NCI-H2029 treated with DMSO at 0.1 percent for 48 hours (cell line): Measurements from ENCODE around the gene UPB1.

Source experiments
- DNase-seq: peaks from one replicate; lab custom pipeline; 2025; lab: John Stamatoyannopoulos, UW

The UPB1 gene

GRCh38 chr22:24494528-24495364 lies at the start of gene UPB1:
Gene UPB1, plus strand, starts transcription at chr22:24495332. Its CDS starts 72 bp downstream, at chr22:24495404.
- DNase-seq, result no peak

GRCh38 chr22:24445481-24446259 lies 49.5 kb upstream of the UPB1 start:
- no peak for DNase-seq

DNA sequence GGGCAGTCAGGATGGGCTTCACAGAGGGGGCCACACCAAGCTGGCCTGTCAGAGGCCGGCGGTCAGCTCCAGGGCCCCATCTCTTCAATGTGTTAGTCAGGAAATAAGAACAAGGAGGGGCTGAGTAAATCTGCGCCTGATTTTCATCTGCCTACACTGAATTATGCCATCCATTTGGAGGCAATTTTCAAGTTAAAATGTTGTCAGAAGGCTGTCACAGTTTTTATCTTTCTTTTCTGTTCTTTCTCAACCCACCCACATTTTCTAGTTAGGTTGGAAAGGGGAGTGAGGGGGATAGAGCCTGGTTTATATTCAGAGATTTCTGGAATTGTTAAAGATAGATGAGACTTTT lies 48.9 kb upstream of the UPB1 start:
- DNase-seq, result no peak

DNA sequence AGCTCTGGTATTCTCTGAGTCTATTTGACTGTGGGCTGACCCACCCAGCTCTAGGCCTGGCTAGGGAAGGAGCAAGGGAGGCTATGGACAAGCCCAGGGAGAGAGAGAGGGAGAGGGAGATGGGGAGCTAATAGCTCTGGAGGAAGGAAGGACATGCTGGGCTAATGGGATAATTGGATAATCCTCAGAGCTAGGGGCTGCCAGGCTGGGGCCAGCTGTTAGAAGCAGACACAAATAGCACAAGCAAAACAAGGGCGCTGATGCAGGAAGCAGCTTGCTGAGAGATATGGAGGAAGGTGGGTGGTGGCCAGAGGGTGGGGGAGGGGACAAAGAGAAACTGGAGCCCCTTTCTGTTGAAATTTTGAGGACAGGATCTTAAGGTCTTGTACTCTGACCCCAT lies 44.5 kb upstream of the UPB1 start:
- no peak for DNase-seq

DNA sequence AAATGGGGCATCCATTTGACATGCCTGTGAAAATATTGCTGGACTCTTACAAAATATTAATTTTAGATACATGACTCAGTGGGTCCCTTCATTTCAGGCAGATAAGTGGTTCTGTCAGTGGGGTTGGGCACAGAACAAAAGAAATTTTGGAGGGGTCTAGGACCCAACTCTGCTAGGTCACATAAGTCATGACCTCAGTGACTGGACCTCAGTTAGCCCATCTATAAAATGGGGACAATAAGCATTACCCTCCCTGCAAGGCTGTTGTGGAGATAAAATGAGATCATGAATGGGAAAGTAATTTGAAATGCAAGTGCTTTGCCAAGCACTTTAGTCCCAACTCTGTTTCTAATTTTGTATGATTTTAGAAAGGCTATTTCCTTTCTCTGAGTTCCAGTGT lies 44.0 kb upstream of the UPB1 start:
- no peak for DNase-seq

DNA sequence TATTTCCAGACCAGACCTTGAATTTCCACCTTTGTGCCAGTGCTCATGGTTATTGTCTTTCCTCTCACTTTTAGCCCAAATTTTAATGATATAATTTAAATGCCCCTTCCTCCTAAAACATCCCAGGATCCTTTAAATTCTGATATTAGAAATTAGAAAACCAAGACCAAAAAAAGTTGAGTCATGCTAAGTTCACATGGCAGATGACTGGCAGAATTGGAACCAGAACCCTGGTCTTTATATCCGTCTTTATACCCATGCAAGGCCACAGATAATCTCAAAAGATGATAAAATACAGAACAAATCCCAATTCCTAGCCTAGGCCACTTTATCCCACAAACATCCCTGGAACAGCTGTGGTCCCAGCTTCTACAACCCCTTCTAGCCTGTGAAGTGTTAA lies 41.3 kb upstream of the UPB1 start:
- no peak for DNase-seq

GRCh38 chr22:24455039-24455438 lies 40.1 kb upstream of the UPB1 start:
- no peak for DNase-seq

DNA sequence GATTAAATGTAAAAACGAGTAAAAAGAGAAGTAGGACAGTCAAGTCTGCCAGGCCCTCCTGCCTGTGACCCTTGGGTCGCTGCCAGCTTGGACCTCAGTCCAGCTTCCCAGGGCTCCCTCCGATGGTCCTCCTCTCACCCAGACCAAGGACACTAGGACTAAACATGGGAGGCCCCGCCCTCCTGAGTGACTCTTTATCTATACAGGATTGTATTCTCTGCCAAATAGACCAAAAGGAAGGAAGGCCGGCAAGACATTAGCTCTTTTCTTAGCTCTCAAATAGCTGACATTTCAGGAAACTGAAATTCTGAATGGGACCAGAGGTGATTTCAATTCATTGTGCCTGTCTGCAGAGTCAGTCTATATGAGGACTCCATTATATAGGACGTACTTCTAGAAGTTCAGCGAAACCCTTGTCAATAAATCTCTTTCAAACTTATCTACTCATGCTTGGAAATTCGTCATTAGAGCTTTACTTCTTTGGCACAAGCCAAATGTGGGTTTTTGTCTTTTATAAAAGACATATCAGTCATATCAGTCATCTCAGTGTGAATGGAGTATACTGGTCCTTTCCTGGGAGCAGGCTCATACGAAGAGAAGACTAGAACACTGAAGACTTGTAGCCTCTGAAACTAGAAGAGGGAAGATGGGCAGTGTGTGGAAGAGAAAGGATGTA lies 39.2 kb upstream of the UPB1 start:
- no peak for DNase-seq

- no peak for DNase-seq
Observed at GRCh38 chr22:24457894-24458420, 37.2 kb upstream of the UPB1 start.

DNA sequence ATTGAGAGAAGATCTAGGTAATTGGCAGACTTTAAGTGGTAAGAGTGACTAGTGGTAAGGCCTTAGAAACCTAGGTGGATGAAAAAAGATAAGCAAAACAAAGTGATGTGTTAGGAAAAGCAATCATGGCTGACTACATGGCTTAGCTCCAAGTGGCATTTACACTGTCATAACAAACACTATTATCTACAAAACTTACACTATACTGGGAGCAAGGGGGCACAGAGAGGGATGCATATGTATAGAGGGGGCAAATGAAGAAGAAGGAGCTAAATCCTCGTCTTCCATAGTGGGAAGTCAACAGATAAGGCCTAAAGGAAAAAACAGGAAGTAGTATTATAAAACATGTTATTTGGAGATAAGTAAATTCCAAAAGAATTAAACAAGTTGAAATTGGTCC lies 35.2 kb upstream of the UPB1 start:
- no peak for DNase-seq

GRCh38 chr22:24460418-24461089 lies 34.6 kb upstream of the UPB1 start:
- no peak for DNase-seq

- no peak for DNase-seq
Observed at GRCh38 chr22:24463071-24463760, 31.9 kb upstream of the UPB1 start.

GRCh38 chr22:24465566-24465965 lies 29.6 kb upstream of the UPB1 start:
- no peak for DNase-seq

DNA sequence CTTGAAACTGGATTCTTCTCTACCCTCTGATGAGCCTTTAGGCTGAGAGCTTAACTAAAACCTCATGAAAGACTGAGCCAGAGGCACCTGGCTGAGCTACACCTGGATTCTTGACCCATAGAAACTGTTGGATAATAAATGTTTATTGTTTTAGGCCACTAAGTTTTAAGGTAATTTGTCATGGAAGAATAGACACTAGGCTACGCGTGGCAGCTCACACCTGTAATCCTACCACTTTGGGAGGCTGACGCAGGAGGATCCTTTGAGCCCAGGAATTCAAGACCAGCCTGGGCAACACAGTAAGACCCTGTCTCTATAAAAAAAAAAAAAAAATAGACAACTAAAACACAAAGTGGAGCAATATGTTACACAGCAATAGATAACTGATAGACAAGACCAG lies 29.2 kb upstream of the UPB1 start:
- no peak for DNase-seq

GRCh38 chr22:24466716-24467328 lies 28.3 kb upstream of the UPB1 start:
- DNase-seq, result no peak

- DNase-seq, result no peak
Observed at GRCh38 chr22:24467340-24467739, 27.8 kb upstream of the UPB1 start.

DNA sequence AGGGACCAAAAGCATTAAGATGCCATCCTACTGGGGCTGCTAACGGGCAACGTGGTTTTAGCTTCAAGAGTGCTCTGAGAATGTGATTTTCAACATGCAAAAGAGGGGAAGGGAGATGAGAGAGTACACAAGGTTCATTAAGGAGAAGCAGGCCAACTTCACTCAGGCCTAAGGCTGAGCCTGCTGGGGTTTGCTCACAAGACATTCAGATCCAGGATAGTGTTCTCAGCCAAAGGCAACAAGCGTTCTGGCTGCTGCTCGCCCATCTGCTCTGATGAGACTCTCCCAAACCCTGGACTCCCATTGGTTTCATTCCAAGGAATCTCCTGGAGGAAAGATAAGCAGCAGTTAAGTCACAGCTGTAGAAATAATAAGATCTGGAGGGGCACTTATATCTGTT lies 23.6 kb upstream of the UPB1 start:
- DNase-seq, result no peak

DNA sequence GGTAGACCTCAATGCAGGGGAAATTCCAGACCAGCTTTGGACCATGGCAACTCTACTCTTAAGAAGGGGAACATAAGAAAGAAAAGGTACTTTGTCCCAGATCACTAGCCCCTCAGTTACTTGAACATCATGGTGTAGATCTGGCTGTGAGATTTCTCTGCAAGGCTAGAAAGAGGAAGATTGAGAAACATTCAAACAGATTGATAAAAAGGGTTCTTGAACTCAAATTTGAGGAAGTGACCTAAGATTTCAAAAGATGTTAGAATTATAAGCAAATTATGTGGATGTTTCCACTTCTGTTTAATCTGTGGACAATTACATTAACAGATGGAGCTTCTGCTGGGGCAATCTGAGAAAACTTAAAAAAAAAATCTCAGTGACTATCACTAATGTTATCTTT lies 21.8 kb upstream of the UPB1 start:
- no peak for DNase-seq

DNA sequence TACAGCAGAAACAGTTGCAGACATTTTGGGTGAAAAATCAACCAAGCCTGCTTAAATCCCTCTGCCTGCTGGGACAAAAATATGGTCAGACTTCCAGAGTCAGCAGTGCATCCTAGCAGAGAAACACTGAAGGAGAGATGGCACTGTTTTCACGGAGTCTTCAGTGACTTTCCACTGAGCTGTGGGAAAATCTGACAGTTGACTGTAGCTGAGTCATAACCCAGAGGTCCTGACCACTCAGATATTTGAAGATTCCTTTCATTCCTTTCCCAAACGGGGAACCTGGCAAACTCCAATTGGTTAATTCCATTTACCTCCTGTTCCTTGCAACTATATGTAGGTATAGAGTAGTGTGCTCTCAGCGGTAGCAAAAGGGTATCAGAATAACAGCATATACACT lies 20.9 kb upstream of the UPB1 start:
- DNase-seq, result no peak

- no peak for DNase-seq
Observed at GRCh38 chr22:24474649-24475255, 20.4 kb upstream of the UPB1 start.

DNA sequence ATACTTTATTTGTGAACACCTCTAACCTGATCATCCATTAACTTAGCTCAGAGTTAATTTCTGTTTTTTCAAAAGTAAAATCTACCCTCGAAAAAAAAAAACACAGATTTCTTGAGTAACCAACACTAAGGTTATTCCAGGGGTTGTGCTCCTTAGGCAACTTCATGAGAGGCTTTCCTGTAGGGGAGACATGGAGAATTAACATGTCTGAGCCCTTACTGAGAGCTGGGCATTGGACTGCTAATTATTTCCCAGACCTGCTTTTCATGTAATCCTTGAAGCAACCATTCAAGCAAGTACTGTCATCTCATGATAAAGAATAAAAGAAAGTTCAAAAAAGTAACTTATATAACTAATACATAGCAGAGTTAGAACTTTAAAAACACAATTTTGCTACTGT lies 13.5 kb upstream of the UPB1 start:
- no peak for DNase-seq
